Left ventricle myocardium inferior (tissue), 1 donor: Measurements from ENCODE around the gene RARB. TPM values are rescaled to one million over a fixed set of nuclear protein-coding genes. Genes with fewer than 3 reads are reported as not detected.

Source experiments
- DNase-seq: peaks from one replicate; pipeline ENCODE4 v3.0.0-alpha.2; 2020
- H3K27ac ChIP-seq: fragments of 200-600 bp; replicated peaks from 2 replicates; pipeline ENCODE4 v1.8.0; 2021
- H3K27me3 ChIP-seq: fragments of 200-600 bp; 2 replicates; pipeline ENCODE4 v1.8.0; 2021; ENCODE audit warnings: low read depth
- H3K36me3 ChIP-seq: fragments of 200-600 bp; 2 replicates; pipeline ENCODE4 v1.8.0; 2021
- H3K4me1 ChIP-seq: fragments of 200-600 bp; 2 replicates; pipeline ENCODE4 v1.8.0; 2021
- H3K4me3 ChIP-seq: fragments of 200-600 bp; 2 replicates; pipeline ENCODE4 v1.8.0; 2021; ENCODE audit warnings: mild to moderate bottlenecking, moderate library complexity
- H3K9me3 ChIP-seq: fragments of 200-600 bp; replicated peaks from 2 replicates; pipeline ENCODE4 v1.8.0; 2021
- CTCF ChIP-seq: fragments of 200-600 bp; IDR thresholded peaks from 2 replicates; pipeline ENCODE4 v1.8.0; 2021; ENCODE audit warnings: antibody characterized with exemption, mild to moderate bottlenecking, borderline replicate concordance
- intact Hi-C: fragments of 100-400 bp; cut with micrococcal nuclease; formaldehyde crosslinking; loops from one replicate; pipeline ENCODE4 v1.11.0; 2022
- total RNA-seq: library from RNA; stranded (reverse); fragmentation: NEBNext Ultra II Directional; extraction: Animal tissue kit (Norgen Biotek cat#: 25700); gene quantifications from one replicate; pipeline ENCODE4 v1.2.1, GENCODE V29; 2021
- donor health status: DM: no; HTN: yes; CAD: no; lungs with severe emphysema.

The RARB gene
- total RNA-seq, 1 donor from 2014 or later = 15.6 TPM

DNA sequence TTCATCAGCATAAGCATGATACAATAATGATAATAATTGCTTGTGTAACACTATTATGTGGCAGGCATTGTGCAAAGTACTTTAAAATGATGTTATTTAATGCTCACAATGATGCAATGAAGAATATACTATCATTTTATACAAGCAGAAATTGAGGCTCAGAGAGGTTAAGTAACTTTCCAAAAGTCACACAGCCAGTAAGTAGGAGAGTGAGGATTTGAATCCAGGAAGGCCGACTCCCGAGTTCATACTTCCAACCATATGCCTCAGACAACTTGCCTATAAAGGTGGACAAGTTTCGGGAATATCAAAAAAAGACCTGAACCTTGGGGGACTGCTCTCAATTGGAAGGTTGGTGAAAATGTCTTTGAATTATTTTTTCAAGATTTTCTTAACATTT, 19.9 kb downstream of the RARB start:
- Histone ChIP-seq H3K27me3 (no peaks in the 10 kb centered on the region), H3K36me3 (no peaks in the 10 kb centered on the region), H3K27ac (peak overlapping the region; percentile 84), H3K4me1 (peaks cover 60% of the 10 kb centered on the region), H3K9me3 (no peaks in the 10 kb centered on the region), H3K4me3 (no peak overlapping the region)
- intact Hi-C loops = no loop called here
- TF ChIP-seq CTCF = no peak
- DNase-seq = no peak

DNA sequence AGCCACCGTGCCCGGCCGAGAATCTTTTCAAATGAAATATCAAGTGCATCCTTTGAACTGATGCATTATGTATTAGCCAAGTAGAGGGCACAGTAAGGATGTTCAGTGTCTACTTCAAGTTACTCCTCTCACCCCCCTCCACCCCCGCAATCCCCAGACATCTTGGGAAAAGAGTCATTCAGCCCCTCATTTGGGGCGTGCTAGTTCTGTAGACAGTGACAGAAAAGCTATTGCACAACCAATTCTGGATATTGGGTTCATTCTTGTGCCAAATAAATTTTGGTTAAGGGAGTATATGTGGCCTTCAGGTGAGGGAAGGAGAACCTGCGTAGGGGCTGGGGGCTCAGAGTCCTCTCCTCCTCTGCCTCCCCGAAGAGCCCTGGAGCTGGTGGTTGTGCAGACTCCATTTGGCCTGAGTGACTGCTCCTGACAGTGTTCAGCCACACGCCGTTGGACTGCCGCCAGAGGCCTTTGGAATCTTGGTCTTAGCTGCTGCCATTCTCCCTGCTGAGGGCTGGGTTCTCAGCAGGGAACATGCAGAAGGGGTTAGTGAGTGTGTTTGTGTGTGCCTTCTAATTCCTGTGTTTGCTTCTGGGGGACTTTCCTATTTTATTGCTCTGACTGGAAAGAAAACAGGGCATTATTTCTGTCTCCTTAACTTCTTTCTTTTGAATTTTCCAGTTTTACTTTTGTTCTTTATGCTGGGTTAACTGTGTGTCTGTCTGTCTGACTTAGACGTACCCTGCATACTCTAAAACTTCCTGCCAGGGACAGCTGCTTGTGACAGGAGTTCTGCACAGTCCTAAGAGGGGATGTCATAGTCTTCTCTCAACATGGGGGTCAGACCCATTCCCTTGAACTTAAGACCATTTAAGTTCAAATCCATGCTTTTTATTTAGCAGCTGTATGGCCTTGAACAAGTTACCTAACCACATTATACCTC, 21.0 kb downstream of the RARB start:
- Histone ChIP-seq H3K4me3 (peak overlapping the region; percentile 12), H3K27ac (peak overlapping the region; percentile 84), H3K9me3 (no peaks in the 10 kb centered on the region), H3K27me3 (no peaks in the 10 kb centered on the region), H3K4me1 (peaks cover 67% of the 10 kb centered on the region), H3K36me3 (no peaks in the 10 kb centered on the region)
- no peak for TF ChIP-seq CTCF
- intact Hi-C loops = no loop called here
- peak; percentile 92 for DNase-seq

DNA sequence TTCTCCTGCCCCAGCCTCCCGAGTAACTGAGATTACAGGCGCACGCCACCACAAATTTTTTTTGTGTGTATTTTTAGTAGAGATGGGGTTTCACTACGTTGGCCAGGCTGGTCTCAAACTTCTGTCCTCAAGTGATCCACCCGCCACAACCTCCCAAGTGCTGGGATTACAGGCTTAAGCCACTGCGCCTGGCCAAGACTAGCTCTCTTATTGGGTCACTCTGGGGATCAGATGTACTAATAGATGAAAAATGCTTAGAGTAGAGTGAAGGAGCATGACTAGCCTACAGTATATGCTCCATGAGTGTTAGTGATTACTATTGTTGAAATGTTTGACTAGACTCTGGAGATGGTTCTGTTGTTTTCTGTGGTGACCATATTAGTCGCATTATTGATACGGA, 21.8 kb downstream of the RARB start:
- Histone ChIP-seq H3K4me1 (peaks cover 75% of the 10 kb centered on the region), H3K27ac (peak overlapping the region; percentile 84), H3K9me3 (no peaks in the 10 kb centered on the region), H3K4me3 (no peak overlapping the region), H3K36me3 (no peaks in the 10 kb centered on the region), H3K27me3 (no peaks in the 10 kb centered on the region)
- no peak for TF ChIP-seq CTCF
- no peak for DNase-seq
- intact Hi-C loops = no loop called here

DNA sequence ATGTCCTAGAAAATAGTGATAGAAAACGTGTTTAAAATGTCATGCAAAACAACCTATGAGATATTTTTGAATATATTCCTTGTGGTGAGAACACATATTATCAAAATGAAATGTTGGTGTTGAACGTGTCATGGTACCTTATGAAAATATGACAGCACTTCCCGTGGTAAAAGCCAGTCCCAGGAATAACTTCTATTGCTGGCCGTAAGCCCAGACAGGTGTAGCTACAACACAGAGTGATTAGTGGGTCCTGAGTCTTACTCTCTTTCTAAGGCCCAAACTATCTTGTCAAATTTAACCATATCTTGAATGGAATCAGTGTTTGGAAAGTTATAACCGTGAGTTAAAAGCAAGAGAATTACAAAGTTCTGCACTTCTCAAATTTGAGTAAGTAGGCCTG, 24.1 kb downstream of the RARB start:
- Histone ChIP-seq H3K36me3 (no peaks in the 10 kb centered on the region), H3K4me3 (no peak overlapping the region), H3K4me1 (peaks cover 98% of the 10 kb centered on the region), H3K9me3 (no peaks in the 10 kb centered on the region), H3K27me3 (no peaks in the 10 kb centered on the region), H3K27ac (peak overlapping the region; percentile 55)
- DNase-seq = no peak
- TF ChIP-seq CTCF = no peak
- intact Hi-C loops = no loop called here

GRCh38 chr3:25452740-25453139, 24.7 kb downstream of the RARB start:
- no peaks in the 10 kb centered on the region for H3K36me3 ChIP-seq
- DNase-seq = no peak
- no peak for TF ChIP-seq CTCF
- no peaks in the 10 kb centered on the region for H3K9me3 ChIP-seq
- intact Hi-C loops = no loop called here
- H3K27me3 ChIP-seq = no peaks in the 10 kb centered on the region
- no peak overlapping the region for H3K4me3 ChIP-seq
- peaks cover 98% of the 10 kb centered on the region for H3K4me1 ChIP-seq
- peak overlapping the region; percentile 55 for H3K27ac ChIP-seq
